ENCODE measurements around the gene FCSK.

FCSK gene

GRCh38 chr16:70457446-70458166 lies 3.2 kb downstream of the FCSK start:
- DNase-seq = no peak

- no peak for DNase-seq
These were observed 6.4 kb downstream of the FCSK start for GRCh38 chr16:70460737-70461261.

- no peak for DNase-seq
These were observed 8.8 kb downstream of the FCSK start for GRCh38 chr16:70463235-70463634.

GRCh38 chr16:70465999-70466804 lies 11.8 kb downstream of the FCSK start:
- DNase-seq = no peak

- DNase-seq = no peak
These were observed 12.3 kb downstream of the FCSK start for GRCh38 chr16:70466805-70467076.

GRCh38 chr16:70467113-70467512 lies 12.7 kb downstream of the FCSK start:
- no peak for DNase-seq

- DNase-seq = no peak
These were observed 13.2 kb downstream of the FCSK start for GRCh38 chr16:70467608-70468007.

- DNase-seq = no peak
These were observed 14.6 kb downstream of the FCSK start for GRCh38 chr16:70468776-70469525.

GRCh38 chr16:70470141-70470926 lies 15.9 kb downstream of the FCSK start:
- DNase-seq = no peak

GRCh38 chr16:70470927-70471341 lies 16.5 kb downstream of the FCSK start:
- DNase-seq = no peak

GRCh38 chr16:70472786-70473433 lies 18.5 kb downstream of the FCSK start:
- DNase-seq = no peak

- no peak for DNase-seq
These were observed 19.3 kb downstream of the FCSK start for GRCh38 chr16:70473446-70474319.

GRCh38 chr16:70474320-70475053 lies 20.1 kb downstream of the FCSK start:
- DNase-seq = no peak

GRCh38 chr16:70475054-70475871 lies 20.9 kb downstream of the FCSK start:
- DNase-seq = no peak

GRCh38 chr16:70476272-70477020 lies 22.1 kb downstream of the FCSK start:
- no peak for DNase-seq

GRCh38 chr16:70478169-70478568 lies 23.8 kb downstream of the FCSK start:
- DNase-seq = no peak

GRCh38 chr16:70478912-70479341 lies 24.5 kb downstream of the FCSK start:
- no peak for DNase-seq
